ENCODE measurements around the gene ZNF223. TPM values are rescaled to one million over a fixed set of nuclear protein-coding genes. Genes with fewer than 3 reads are reported as not detected.

Gene ZNF223
- total RNA-seq, 2 experiments from 2014 or later: 0.67 to 2.2 TPM

DNA sequence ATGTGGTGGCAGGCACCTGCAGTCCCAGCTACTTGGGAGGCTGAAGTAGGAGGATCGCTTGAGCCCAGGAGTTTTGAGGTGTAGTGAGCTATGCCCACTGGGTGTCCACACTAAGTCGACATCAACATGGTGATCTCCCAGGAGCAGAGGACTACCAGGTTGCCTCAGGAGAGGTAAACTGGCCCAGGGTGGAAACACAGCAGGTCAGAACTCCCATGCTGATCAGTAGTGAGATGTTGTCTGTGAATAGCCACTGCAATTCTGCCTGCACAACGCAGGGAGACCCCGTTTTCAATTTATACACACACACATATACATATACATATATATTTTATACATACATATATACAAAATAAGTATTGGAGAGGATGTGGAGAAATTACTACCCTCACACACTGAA, 40.3 kb downstream of the ZNF223 start:
- Mint-ChIP-seq H3K27ac (no peak overlapping the region), H3K4me3 (no peak overlapping the region), H3K36me3 (ENCODE audit: low read depth) (peaks cover 13% of the 10 kb centered on the region), H3K9me3 (no peaks in the 10 kb centered on the region), H3K4me1 (ENCODE audit: low read depth) (peaks cover 9% of the 10 kb centered on the region), H3K27me3 (no peaks in the 10 kb centered on the region)
- intact Hi-C loops (cut with micrococcal nuclease): no loop called here
- ATAC-seq (no peak), DNase-seq (no peak)
- CTCF ChIA-PET: no interaction called here
- POLR2A ChIA-PET: no interaction called here
- TF ChIP-seq, protein P1, sequence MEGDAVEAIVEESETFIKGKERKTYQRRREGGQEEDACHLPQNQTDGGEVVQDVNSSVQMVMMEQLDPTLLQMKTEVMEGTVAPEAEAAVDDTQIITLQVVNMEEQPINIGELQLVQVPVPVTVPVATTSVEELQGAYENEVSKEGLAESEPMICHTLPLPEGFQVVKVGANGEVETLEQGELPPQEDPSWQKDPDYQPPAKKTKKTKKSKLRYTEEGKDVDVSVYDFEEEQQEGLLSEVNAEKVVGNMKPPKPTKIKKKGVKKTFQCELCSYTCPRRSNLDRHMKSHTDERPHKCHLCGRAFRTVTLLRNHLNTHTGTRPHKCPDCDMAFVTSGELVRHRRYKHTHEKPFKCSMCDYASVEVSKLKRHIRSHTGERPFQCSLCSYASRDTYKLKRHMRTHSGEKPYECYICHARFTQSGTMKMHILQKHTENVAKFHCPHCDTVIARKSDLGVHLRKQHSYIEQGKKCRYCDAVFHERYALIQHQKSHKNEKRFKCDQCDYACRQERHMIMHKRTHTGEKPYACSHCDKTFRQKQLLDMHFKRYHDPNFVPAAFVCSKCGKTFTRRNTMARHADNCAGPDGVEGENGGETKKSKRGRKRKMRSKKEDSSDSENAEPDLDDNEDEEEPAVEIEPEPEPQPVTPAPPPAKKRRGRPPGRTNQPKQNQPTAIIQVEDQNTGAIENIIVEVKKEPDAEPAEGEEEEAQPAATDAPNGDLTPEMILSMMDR (IDR thresholded peaks at IDR 0.05): no peak

DNA sequence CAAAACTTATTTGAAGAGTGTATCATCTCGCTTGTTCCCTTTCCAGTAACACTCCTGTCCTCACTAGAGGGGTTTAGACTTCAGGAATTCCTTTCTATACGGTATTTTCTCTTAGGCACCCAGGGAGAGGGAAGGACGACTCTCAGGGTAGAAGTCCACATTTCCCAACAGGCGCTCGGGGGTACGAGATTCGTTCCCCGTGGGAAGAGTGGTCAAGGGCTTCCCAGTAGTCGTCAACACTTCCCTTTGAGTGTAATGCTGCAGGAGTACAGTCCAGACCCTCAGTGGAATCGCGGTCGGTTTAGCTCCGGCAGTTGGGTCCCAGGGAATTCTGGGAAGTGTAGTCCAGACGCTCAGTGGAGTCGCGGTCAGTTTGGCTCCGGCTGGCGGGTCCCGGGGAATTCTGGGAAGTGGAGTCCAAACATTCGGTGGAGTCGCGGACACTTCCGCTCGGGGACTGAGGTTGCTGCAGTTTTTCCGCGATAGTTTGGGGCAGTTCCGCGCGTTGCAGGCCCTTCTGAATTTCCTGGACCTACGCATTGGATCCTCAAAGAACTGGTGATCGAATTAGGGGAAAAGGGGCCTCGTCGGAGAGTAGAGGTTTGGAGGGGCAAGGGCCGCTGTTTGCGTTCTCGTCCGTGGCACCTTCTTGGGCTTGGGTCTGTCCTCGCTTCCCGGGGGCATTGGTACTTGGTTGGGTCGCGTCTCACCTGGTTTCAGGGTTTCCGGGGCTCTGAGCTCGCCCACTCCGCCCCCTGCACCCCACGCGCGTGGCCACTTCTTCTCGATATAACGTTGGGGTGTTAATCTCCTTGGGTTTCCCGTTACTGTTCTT, 42.3 kb downstream of the ZNF223 start, which contains the start of gene ZNF224:
ZNF224 (plus strand) TSS at position 431 of the 835 bp plus-strand sequence. CDS start 3,513 bp downstream, outside the sequence.
- POLR2A ChIA-PET: interaction anchor here (1.1 to 1.8 kb wide), 3 partner anchors 18 to 159 kb away, joined by 3 to 5 read pairs (median 3); partner anchors contain the start of gene ZNF45
- intact Hi-C loops (cut with micrococcal nuclease): no loop called here
- ATAC-seq (peak; percentile 88), DNase-seq (peak; percentile 91)
- Mint-ChIP-seq H3K27ac (peak within 1 kb of the TSS; percentile 95), H3K36me3 (ENCODE audit: low read depth) (peaks cover 26% of the 10 kb centered on the region), H3K9me3 (no peaks in the 10 kb centered on the region), H3K27me3 (no peaks in the 10 kb centered on the region), H3K4me1 (ENCODE audit: low read depth) (peaks cover 15% of the 10 kb centered on the region), H3K4me3 (peak within 1 kb of the TSS; percentile 99)
- CTCF ChIA-PET: interaction anchor here (0.8 to 1.8 kb wide), 2 partner anchors 20 to 211 kb away, joined by 4 to 5 read pairs; partner anchors contain the start of gene ZNF235
- TF ChIP-seq, protein P1 (IDR thresholded peaks at IDR 0.05): no peak

DNA sequence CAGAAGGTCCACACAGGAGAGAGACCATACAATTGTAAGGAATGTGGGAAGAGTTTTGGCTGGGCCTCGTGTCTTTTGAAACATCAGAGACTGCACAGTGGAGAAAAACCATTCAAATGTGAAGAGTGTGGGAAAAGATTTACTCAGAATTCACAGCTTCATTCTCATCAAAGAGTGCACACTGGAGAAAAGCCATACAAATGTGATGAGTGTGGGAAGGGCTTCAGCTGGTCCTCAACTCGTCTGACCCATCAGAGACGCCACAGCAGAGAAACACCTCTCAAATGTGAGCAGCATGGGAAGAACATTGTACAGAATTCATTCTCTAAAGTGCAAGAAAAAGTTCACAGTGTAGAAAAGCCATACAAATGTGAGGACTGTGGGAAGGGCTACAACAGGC, 55.9 kb downstream of the ZNF223 start:
- ChIA-PET POLR2A (no interaction called here), CTCF (no interaction called here)
- ATAC-seq: no peak
- H3K9me3 Mint-ChIP-seq: peaks cover 51% of the 10 kb centered on the region
- no peak for DNase-seq
- intact Hi-C loops (cut with micrococcal nuclease): no loop called here
- TF ChIP-seq, protein P1 (IDR thresholded peaks at IDR 0.05): no peak
- peaks cover 74% of the 10 kb centered on the region for H3K36me3 Mint-ChIP-seq (ENCODE audit: low read depth)
- H3K27ac Mint-ChIP-seq: no peak overlapping the region
- no peak overlapping the region for H3K4me3 Mint-ChIP-seq
- H3K4me1 Mint-ChIP-seq (ENCODE audit: low read depth): peaks cover 6% of the 10 kb centered on the region
- no peaks in the 10 kb centered on the region for H3K27me3 Mint-ChIP-seq

DNA sequence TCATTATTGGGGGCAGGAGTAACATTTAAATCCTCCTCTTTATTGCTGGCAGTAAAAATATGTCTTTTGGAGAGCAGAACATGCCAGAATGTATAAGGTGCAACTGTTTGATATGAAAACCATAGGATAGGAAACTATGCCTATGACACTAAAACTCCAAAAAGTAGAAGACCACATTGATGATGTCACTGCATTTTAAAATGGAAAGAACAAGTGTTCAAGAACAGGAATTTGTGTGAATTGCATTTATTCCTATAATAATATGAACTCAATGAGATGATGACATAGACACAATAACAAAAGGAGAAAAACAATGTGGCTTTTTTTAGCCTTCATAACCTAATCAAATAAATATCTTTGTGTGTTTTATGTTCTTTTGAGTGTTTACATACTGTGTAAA, 57.6 kb downstream of the ZNF223 start:
- intact Hi-C loops (cut with micrococcal nuclease): no loop called here
- no peak for DNase-seq
- Mint-ChIP-seq H3K36me3 (ENCODE audit: low read depth) (peaks cover 61% of the 10 kb centered on the region), H3K9me3 (peaks cover 42% of the 10 kb centered on the region), H3K4me1 (ENCODE audit: low read depth) (peaks cover 10% of the 10 kb centered on the region), H3K4me3 (no peak overlapping the region), H3K27me3 (no peaks in the 10 kb centered on the region), H3K27ac (no peak overlapping the region)
- POLR2A ChIA-PET: interaction anchor here (0.6 kb wide), 1 partner anchor 195 kb away, joined by 3 read pairs; no protein-coding TSS in a partner anchor
- CTCF ChIA-PET: no interaction called here
- TF ChIP-seq, protein P1 (IDR thresholded peaks at IDR 0.05): no peak
- ATAC-seq: no peak

DNA sequence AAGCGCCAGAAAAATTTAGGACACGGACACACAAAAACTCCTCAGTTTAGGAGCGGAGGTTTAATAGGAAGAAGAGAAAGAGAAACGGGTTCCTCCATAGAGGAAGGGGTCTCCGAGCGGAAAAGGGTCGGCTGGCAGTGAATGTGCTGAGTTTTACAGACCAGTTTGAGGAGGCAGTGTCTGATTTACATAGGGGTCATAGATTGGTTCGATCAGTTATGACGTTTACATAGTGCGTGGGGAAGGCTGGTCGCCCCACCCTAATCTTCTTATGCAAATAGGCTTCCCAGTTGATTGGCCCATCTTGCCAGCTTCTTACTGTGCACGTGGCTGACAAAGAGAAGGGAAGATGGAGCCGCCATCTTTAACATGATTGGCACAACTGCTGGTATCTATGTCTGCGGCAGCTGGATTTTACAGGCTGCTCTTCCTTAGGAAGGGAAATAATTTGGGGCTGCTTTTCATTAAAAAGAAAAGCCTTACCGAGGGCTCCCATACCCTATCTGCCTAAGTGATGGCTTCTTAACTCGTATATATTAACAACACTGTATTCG, 60.2 kb downstream of the ZNF223 start:
- peak; percentile 41 for DNase-seq
- Mint-ChIP-seq H3K27ac (no peak overlapping the region), H3K36me3 (ENCODE audit: low read depth) (peaks cover 49% of the 10 kb centered on the region), H3K4me3 (peak overlapping the region; percentile 100), H3K4me1 (ENCODE audit: low read depth) (peaks cover 12% of the 10 kb centered on the region), H3K27me3 (no peaks in the 10 kb centered on the region), H3K9me3 (peaks cover 29% of the 10 kb centered on the region)
- ATAC-seq: no peak
- ChIA-PET POLR2A (interaction anchor here (0.6 to 1.0 kb wide), 2 partner anchors 17 to 105 kb away, joined by 3 read pairs; no protein-coding TSS in a partner anchor), CTCF (interaction anchor here (0.6 to 0.9 kb wide), 2 partner anchors 8 to 17 kb away, joined by 3 to 4 read pairs; no protein-coding TSS in a partner anchor)
- intact Hi-C loops (cut with micrococcal nuclease): no loop called here
- TF ChIP-seq, protein P1 (IDR thresholded peaks at IDR 0.05): no peak

All from activated CD8-positive, alpha-beta T cell treated with anti-CD3 and anti-CD28 coated beads for 36 hours (primary cell).